Vagina (tissue), 2 donors: ENCODE results near the gene NONO. TPM values are rescaled to one million over a fixed set of nuclear protein-coding genes. Genes with fewer than 3 reads are reported as not detected.
A peak's percentile ranks its signal among the peaks of the same experiment; 100 is the strongest.

Source experiments
- DNase-seq, 2 donors: peaks; one replicate each; pipeline ENCODE4 v3.0.0-alpha.2; 2017; ENCODE audit errors: extremely low spot score in 2 of 2
- H3K27ac ChIP-seq: fragments of 200-600 bp; sonication (generic); one replicate; pipeline ENCODE4 v1.5.1; 2019
- H3K27me3 ChIP-seq: fragments of 200-600 bp; sonication (generic); one replicate; pipeline ENCODE4 v1.5.1; 2019
- H3K36me3 ChIP-seq, 2 donors: fragments of 200-600 bp; sonication (generic); one replicate each; pipeline ENCODE4 v1.5.1; 2017 to 2019
- H3K4me1 ChIP-seq: fragments of 200-600 bp; sonication (generic); one replicate; pipeline ENCODE4 v1.5.1; 2019
- H3K4me3 ChIP-seq, 2 donors: fragments of 200-600 bp; sonication (generic); 1 replicate in 1 of 2; 2 replicates in 1 of 2; pipeline ENCODE4 v1.5.1; 2016 to 2019
- H3K9me3 ChIP-seq: fragments of 200-600 bp; sonication (generic); one replicate; pipeline ENCODE4 v1.5.1; 2019
- CTCF ChIP-seq, 3 experiments: fragments of 450-650 bp in 2 of 3; fragments of 200-600 bp in 1 of 3; sonication (generic) in 1 of 3; IDR thresholded peaks; one replicate each; pipeline ENCODE4 v1.5.1; 2017 to 2019; ENCODE audit warnings: antibody characterized with exemption in 3 of 3, mild to moderate bottlenecking in 2 of 3, moderate library complexity in 2 of 3
- POLR2A ChIP-seq, 2 donors: fragments of 450-650 bp; IDR thresholded peaks; one replicate each; pipeline ENCODE4 v1.6.1; 2017; ENCODE audit warnings: antibody characterized with exemption in 2 of 2, mild to moderate bottlenecking in 2 of 2, moderate library complexity in 2 of 2
- POLR2AphosphoS5 ChIP-seq, 2 donors: sonication (generic); formaldehyde crosslinking; IDR thresholded peaks; one replicate each; pipeline ENCODE4 v1.9.0; 2017; ENCODE audit warnings: antibody characterized with exemption in 2 of 2, mild to moderate bottlenecking in 2 of 2, low read depth in 1 of 2; ENCODE audit not compliant: insufficient read depth in 1 of 2
- intact Hi-C: fragments of 100-400 bp; cut with DNase I; formaldehyde crosslinking; loops from one replicate; pipeline ENCODE4 v1.15.1; 2023
- total RNA-seq: library from RNA; depleted of rRNA; stranded (reverse); fragments of >200 nt; gene quantifications from one replicate; pipeline ENCODE4 v1.2.3, GENCODE V29; 2016

The NONO gene
- 171 TPM for total RNA-seq

- Histone ChIP-seq H3K27ac (peak within 1 kb of the TSS; percentile 85), H3K9me3 (no peaks in the 10 kb centered on the region), H3K36me3 (no peaks in the 10 kb centered on the region), H3K4me3 (peak within 1 kb of the TSS; percentile 43 to 65), H3K27me3 (no peaks in the 10 kb centered on the region), H3K4me1 (peaks cover 10% of the 10 kb centered on the region)
- peak in 1 of 2 donors; percentile 93 for DNase-seq
- intact Hi-C loops, result no loop called here
- TF ChIP-seq POLR2AphosphoS5 (IDR thresholded peaks at IDR 0.05; ENCODE audit: insufficient read depth in 1 of 2, low read depth in 1 of 2) (peak; percentile 68 to 93), CTCF (IDR thresholded peaks at IDR 0.05) (no peak), POLR2A (IDR thresholded peaks at IDR 0.05) (peak in 1 of 2 donors; percentile 64)
Measured at GRCh38 chrX:71283403-71284143, at the start of gene NONO. Gene NONO, plus strand, starts transcription at chrX:71283635. Its CDS starts 7,003 bp downstream, at chrX:71290638.

- intact Hi-C loops, result no loop called here
- TF ChIP-seq POLR2AphosphoS5 (IDR thresholded peaks at IDR 0.05; ENCODE audit: insufficient read depth in 1 of 2, low read depth in 1 of 2) (no peak), CTCF (IDR thresholded peaks at IDR 0.05) (no peak), POLR2A (IDR thresholded peaks at IDR 0.05) (no peak)
- H3K27me3 ChIP-seq, result no peaks in the 10 kb centered on the region
- no peak overlapping the region for H3K27ac ChIP-seq
- H3K4me3 ChIP-seq, result no peak overlapping the region
- DNase-seq, result no peak
- no peaks in the 10 kb centered on the region for H3K4me1 ChIP-seq
- no peaks in the 10 kb centered on the region for H3K9me3 ChIP-seq
- H3K36me3 ChIP-seq, result no peaks in the 10 kb centered on the region
Measured at GRCh38 chrX:71235482-71235881, 48.0 kb upstream of the NONO start.

DNA sequence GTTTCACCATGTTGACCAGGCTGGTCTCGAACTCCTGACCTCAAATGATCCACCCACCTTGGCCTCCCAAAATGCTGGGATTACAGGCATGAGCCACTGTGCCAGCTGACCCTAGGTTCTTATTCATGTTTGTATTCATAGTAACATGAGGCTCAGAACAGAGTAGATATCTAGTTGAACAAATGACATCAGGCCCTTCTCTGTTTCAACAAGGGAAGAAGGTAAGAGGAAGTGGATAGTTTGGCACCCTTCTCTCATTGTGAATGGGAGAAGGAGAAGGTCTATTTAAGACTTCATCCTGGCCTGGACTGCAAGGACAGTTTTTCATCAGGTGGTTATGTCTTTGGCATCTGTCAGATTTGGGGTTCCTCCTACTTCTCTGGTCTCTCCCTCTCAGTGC is 46.6 kb upstream of the NONO start:
- no peak for DNase-seq
- H3K27me3 ChIP-seq, result no peaks in the 10 kb centered on the region
- H3K27ac ChIP-seq, result no peak overlapping the region
- no peak overlapping the region for H3K4me3 ChIP-seq
- no peaks in the 10 kb centered on the region for H3K4me1 ChIP-seq
- H3K36me3 ChIP-seq, result peaks cover 0 to 5% of the 10 kb centered on the region in 2 donors
- no peaks in the 10 kb centered on the region for H3K9me3 ChIP-seq
- TF ChIP-seq POLR2A (IDR thresholded peaks at IDR 0.05), result no peak
- TF ChIP-seq POLR2AphosphoS5 (IDR thresholded peaks at IDR 0.05; ENCODE audit: insufficient read depth in 1 of 2, low read depth in 1 of 2), result no peak
- no peak for TF ChIP-seq CTCF (IDR thresholded peaks at IDR 0.05)
- intact Hi-C loops, result no loop called here

GRCh38 chrX:71239781-71240180 is 43.7 kb upstream of the NONO start:
- intact Hi-C loops, result no loop called here

More at GRCh38 chrX:71239781-71240180, 43.7 kb upstream of the NONO start:
- Histone ChIP-seq H3K4me1 (no peaks in the 10 kb centered on the region), H3K27ac (no peak overlapping the region), H3K9me3 (no peaks in the 10 kb centered on the region), H3K4me3 (no peak overlapping the region), H3K36me3 (peaks cover 0 to 15% of the 10 kb centered on the region in 2 donors), H3K27me3 (no peaks in the 10 kb centered on the region)
- no peak for DNase-seq
- no peak for TF ChIP-seq POLR2AphosphoS5 (IDR thresholded peaks at IDR 0.05; ENCODE audit: insufficient read depth in 1 of 2, low read depth in 1 of 2)
- no peak for TF ChIP-seq CTCF (IDR thresholded peaks at IDR 0.05)
- TF ChIP-seq POLR2A (IDR thresholded peaks at IDR 0.05), result no peak
